ENCODE data around the gene GDF2.

- TF ChIP-seq CTCF (IDR thresholded peaks at IDR 0.05), result peak; percentile 64 to 91 (median 81)
- no peak for TF ChIP-seq EP300 (IDR thresholded peaks at IDR 0.05)
- TF ChIP-seq POLR2A (IDR thresholded peaks at IDR 0.05), result no peak
These were observed 10.2 kb upstream of the GDF2 start for GRCh38 chr10:47311932-47312662.

Measured in tibial nerve (tissue), 4 donors.